ENCODE measurements around the gene CCL15.
A peak's percentile ranks its signal among the peaks of the same experiment; 100 is the strongest.

Gene CCL15

DNA sequence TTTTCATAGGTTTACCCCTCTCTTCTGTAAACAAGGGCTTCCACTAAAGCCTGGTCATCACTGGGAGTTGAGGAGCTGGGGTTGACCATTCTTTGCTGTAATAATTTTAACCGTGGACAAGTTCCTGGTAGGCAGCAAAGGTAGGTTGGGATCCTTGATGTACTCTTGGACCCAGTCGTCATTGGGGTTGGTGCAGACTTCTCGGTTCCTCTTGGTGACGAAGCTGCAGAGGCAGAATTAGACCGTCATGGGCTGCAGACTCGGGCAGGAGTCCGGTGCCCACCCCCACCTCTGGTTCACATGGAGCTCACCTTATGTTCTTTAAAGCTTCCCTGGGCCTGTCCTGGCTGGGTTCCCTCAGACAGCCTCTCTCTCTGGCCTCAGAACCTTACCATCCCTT lies 23.8 kb downstream of the CCL15 start:
- Histone ChIP-seq H3K27me3 (ENCODE audit: insufficient read depth, poor library complexity, severe bottlenecking) (no peaks in the 10 kb centered on the region), H3K27ac (ENCODE audit: poor library complexity, severe bottlenecking) (no peak overlapping the region), H3K36me3 (ENCODE audit: low read depth) (no peaks in the 10 kb centered on the region), H3K4me1 (ENCODE audit: insufficient read depth, poor library complexity, severe bottlenecking) (peaks cover 11% of the 10 kb centered on the region), H3K4me3 (ENCODE audit: severe bottlenecking) (no peak overlapping the region), H3K9me3 (ENCODE audit: severe bottlenecking) (peaks cover 3% of the 10 kb centered on the region)
- no peak for TF ChIP-seq CTCF (IDR thresholded peaks at IDR 0.05; ENCODE audit: poor library complexity, severe bottlenecking)
- no peak for ATAC-seq (ENCODE audit: low read depth)
- DNase-seq (ENCODE audit: low spot score): no peak

DNA sequence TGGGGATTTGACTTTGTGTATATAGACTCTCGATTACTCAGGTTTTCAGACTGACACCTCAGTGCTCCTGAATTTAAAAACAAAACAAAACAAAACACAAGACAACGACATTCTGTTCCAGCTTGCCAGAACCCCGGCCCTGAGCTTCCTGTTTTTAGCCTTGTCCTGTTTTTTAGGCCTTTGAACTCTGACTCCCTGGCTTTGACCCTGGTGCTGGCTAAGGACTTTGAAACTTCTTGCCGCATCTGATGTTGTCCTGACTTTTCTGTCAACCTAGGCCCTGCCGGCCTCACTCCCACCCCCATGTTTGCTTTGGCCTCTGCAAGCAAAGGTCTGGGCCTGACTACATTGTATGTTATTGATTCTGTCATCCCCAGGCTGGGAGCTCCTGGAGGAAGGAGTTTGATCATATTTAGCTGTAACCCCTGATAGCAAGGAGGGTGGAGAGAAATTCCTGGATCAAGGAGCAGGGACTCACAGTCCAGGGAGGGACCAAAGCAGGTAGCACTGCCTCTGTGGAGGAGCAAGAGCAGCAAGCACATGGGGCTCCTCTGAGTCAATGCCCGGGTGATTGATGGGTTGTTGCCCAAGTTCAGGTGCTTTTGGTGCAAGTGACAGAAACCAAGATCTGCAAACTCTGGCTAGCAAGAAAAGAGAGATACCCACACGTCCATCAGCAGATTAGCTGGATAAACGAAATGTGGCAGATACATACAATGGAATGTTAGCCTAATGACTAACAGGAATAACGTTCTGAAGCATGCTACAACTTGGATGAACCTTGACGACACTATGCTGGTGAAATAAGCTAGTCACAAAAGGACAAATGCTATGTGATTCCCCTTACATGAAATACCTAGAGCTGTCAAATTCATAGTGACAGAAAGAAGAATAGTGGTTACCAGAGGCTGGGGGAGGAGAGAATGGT lies 27.8 kb downstream of the CCL15 start:
- peak overlapping the region; percentile 13 for H3K27ac ChIP-seq (ENCODE audit: poor library complexity, severe bottlenecking)
- DNase-seq (ENCODE audit: low spot score) (no peak), ATAC-seq (ENCODE audit: low read depth) (peak; percentile 86)
- H3K4me3 ChIP-seq (ENCODE audit: severe bottlenecking): no peak overlapping the region
- H3K27me3 ChIP-seq (ENCODE audit: insufficient read depth, poor library complexity, severe bottlenecking): no peaks in the 10 kb centered on the region
- H3K9me3 ChIP-seq (ENCODE audit: severe bottlenecking): peaks cover 3% of the 10 kb centered on the region
- H3K36me3 ChIP-seq (ENCODE audit: low read depth): no peaks in the 10 kb centered on the region
- H3K4me1 ChIP-seq (ENCODE audit: insufficient read depth, poor library complexity, severe bottlenecking): peaks cover 11% of the 10 kb centered on the region
- no peak for TF ChIP-seq CTCF (IDR thresholded peaks at IDR 0.05; ENCODE audit: poor library complexity, severe bottlenecking)

DNA sequence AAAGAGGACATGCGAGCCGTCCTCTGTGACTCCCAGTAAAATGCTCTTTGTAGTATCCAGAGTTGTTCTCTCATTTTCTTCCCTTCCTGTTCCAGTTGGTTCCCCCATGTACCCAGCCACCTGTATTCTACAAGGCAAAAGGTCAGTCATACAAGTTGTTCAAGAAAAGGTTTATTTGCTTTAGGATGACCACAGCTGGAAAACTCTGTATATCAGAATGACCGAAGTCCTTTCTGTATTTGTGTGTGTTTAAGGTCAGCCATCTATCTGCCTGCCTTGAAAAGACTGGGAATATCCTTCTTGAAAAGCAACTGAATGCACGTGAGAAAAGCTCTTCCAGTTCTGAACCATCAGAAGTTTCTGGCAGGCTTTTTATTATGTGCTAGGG lies 28.4 kb downstream of the CCL15 start:
- peaks cover 11% of the 10 kb centered on the region for H3K4me1 ChIP-seq (ENCODE audit: insufficient read depth, poor library complexity, severe bottlenecking)
- H3K27ac ChIP-seq (ENCODE audit: poor library complexity, severe bottlenecking): no peak overlapping the region
- H3K27me3 ChIP-seq (ENCODE audit: insufficient read depth, poor library complexity, severe bottlenecking): no peaks in the 10 kb centered on the region
- H3K36me3 ChIP-seq (ENCODE audit: low read depth): no peaks in the 10 kb centered on the region
- H3K4me3 ChIP-seq (ENCODE audit: severe bottlenecking): no peak overlapping the region
- no peak for TF ChIP-seq CTCF (IDR thresholded peaks at IDR 0.05; ENCODE audit: poor library complexity, severe bottlenecking)
- DNase-seq (ENCODE audit: low spot score) (no peak), ATAC-seq (ENCODE audit: low read depth) (no peak)
- H3K9me3 ChIP-seq (ENCODE audit: severe bottlenecking): peaks cover 3% of the 10 kb centered on the region

- H3K9me3 ChIP-seq (ENCODE audit: severe bottlenecking): peaks cover 3% of the 10 kb centered on the region
- H3K4me1 ChIP-seq (ENCODE audit: insufficient read depth, poor library complexity, severe bottlenecking): peaks cover 11% of the 10 kb centered on the region
- no peak for DNase-seq (ENCODE audit: low spot score)
- no peak overlapping the region for H3K4me3 ChIP-seq (ENCODE audit: severe bottlenecking)
- H3K27ac ChIP-seq (ENCODE audit: poor library complexity, severe bottlenecking): no peak overlapping the region
- H3K36me3 ChIP-seq (ENCODE audit: low read depth): no peaks in the 10 kb centered on the region
- H3K27me3 ChIP-seq (ENCODE audit: insufficient read depth, poor library complexity, severe bottlenecking): no peaks in the 10 kb centered on the region
- no peak for ATAC-seq (ENCODE audit: low read depth)
- no peak for TF ChIP-seq CTCF (IDR thresholded peaks at IDR 0.05; ENCODE audit: poor library complexity, severe bottlenecking)
Observed at GRCh38 chr17:35972535-35972934, 28.8 kb downstream of the CCL15 start.

DNA sequence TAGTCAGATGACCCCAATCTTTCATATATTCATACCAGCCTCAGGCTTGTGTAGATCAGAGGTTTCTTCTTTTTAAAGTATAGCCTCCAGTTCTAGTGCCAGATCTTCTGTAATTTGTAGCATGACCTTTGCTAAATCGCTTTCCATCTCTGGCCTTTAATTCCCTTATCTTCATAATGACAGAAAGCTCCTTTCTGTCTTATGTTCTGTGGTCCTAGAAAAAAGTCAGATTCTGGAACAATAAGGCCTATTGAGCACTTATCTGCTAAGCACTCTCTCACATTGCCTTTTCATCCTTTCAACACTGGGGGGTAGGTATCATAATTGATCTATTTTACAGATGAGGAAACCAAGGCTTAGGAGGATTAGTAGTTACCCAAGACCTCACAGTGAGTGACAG lies 29.3 kb downstream of the CCL15 start:
- Histone ChIP-seq H3K9me3 (ENCODE audit: severe bottlenecking) (peaks cover 3% of the 10 kb centered on the region), H3K36me3 (ENCODE audit: low read depth) (no peaks in the 10 kb centered on the region), H3K4me1 (ENCODE audit: insufficient read depth, poor library complexity, severe bottlenecking) (peaks cover 11% of the 10 kb centered on the region), H3K27me3 (ENCODE audit: insufficient read depth, poor library complexity, severe bottlenecking) (no peaks in the 10 kb centered on the region), H3K4me3 (ENCODE audit: severe bottlenecking) (no peak overlapping the region), H3K27ac (ENCODE audit: poor library complexity, severe bottlenecking) (no peak overlapping the region)
- TF ChIP-seq CTCF (IDR thresholded peaks at IDR 0.05; ENCODE audit: poor library complexity, severe bottlenecking): no peak
- no peak for ATAC-seq (ENCODE audit: low read depth)
- no peak for DNase-seq (ENCODE audit: low spot score)

Measured in RWPE2 (cell line).